ENCODE measurements around the gene RHEBL1. TPM values are rescaled to one million over a fixed set of nuclear protein-coding genes. Genes with fewer than 3 reads are reported as not detected.

The RHEBL1 gene
- total and polyA plus RNA-seq, 2 of the 4 experiments (the other 2 are of a cell fraction) = 0.62 to 0.72 TPM

DNA sequence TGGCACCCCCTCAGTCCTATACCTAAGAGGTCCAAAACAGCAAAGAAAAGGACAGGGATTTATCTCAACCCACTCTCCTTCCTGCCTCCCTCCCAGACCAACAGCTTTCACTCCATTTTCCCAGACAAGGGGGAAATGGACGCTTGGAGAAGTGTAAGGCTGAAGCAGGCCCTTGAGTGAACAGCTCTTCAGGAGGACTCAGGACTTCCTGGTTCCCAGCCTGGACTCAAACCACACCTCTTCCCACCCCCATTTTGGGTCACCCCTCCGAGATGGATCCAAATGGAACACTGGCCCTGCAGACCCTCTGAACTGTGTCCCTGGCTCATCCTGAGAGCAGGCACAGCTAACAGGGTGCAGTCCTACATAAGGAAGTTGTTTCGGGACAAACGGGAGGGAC is 11.9 kb downstream of the RHEBL1 start:
- Histone ChIP-seq H2BK120ac (ENCODE audit: low read depth, low read length) (no peak overlapping the region), H3K36me3 (ENCODE audit: control insufficient read depth, insufficient read depth, low read length) (peaks cover 23% of the 10 kb centered on the region), H3K18ac (ENCODE audit: low read depth, low read length) (no peak overlapping the region), H2BK20ac (ENCODE audit: low read depth, low read length) (no peak overlapping the region), H4K8ac (ENCODE audit: low read depth in 2 of 2, low read length in 2 of 2) (no peak overlapping the region), H4K20me1 (ENCODE audit: insufficient read depth, low read length) (peaks cover 66% of the 10 kb centered on the region), H3K9me3 (ENCODE audit: control insufficient read depth, insufficient read depth, low read length) (no peaks in the 10 kb centered on the region), H2AFZ (replicated peaks; ENCODE audit: low read length, poor library complexity) (no peak overlapping the region), H3K4me3 (ENCODE audit: insufficient read depth, low read depth, low read length) (peak overlapping the region; percentile 81), H3K79me1 (ENCODE audit: low read depth in 1 of 2, low read length in 2 of 2) (peaks cover 19 to 76% of the 10 kb centered on the region in 2 experiments; a peak in 3 of 4 replicates), H2AK9ac (replicated peaks; ENCODE audit: low read depth, low read length, poor library complexity) (peak overlapping the region; percentile 98), H3K4me2 (ENCODE audit: low read depth, low read length) (peak overlapping the region; percentile 97), H3K9me1 (ENCODE audit: insufficient read depth, low read length) (peaks cover 24% of the 10 kb centered on the region), H3K4me1 (ENCODE audit: control insufficient read depth, insufficient read depth, low read length) (peaks cover 7% of the 10 kb centered on the region), H2BK5ac (ENCODE audit: low read depth, low read length, poor library complexity, severe bottlenecking) (no peak overlapping the region), H2BK15ac (ENCODE audit: low read depth, low read length) (no peak overlapping the region), H3K14ac (replicated peaks; ENCODE audit: low read depth, low read length) (peak overlapping the region; percentile 95), H4K91ac (ENCODE audit: insufficient read depth, low read depth, low read length) (no peak overlapping the region), H2AK5ac (ENCODE audit: low read depth, low read length) (peak overlapping the region; percentile 20; the same call in 1 of the 2 replicates), H3K9ac (ENCODE audit: low read depth, low read length) (peak overlapping the region; percentile 94), H3K56ac (ENCODE audit: extremely low read depth, insufficient read depth, low read length) (peak overlapping the region; percentile 81; the same call in 1 of the 2 replicates), H4K5ac (ENCODE audit: low read depth, low read length) (no peak overlapping the region), H3K27ac (ENCODE audit: insufficient read depth, low read length) (peak overlapping the region; percentile 4), H3K4ac (ENCODE audit: low read depth, low read length) (peak overlapping the region; percentile 36; the same call in 1 of the 2 replicates), H3K23ac (ENCODE audit: low read depth, low read length) (peak overlapping the region; percentile 81), H3K27me3 (ENCODE audit: control insufficient read depth, insufficient read depth, low read length) (no peaks in the 10 kb centered on the region)
- in situ Hi-C loops (cut with MboI; ENCODE audit: low sequenced_read_pairs) (no loop called here), intact Hi-C loops (cut with micrococcal nuclease) (no loop called here), dilution Hi-C loops (cut with HindIII; ENCODE audit: low sequenced_read_pairs, unreplicated experiment) (no loop called here)
- POLR2A ChIA-PET (ENCODE audit: unreplicated experiment) = no interaction called here
- CTCF ChIA-PET = no interaction called here
- BruUV-seq (replicated peaks) = no TSS peak
- TF ChIP-seq, protein P1, sequence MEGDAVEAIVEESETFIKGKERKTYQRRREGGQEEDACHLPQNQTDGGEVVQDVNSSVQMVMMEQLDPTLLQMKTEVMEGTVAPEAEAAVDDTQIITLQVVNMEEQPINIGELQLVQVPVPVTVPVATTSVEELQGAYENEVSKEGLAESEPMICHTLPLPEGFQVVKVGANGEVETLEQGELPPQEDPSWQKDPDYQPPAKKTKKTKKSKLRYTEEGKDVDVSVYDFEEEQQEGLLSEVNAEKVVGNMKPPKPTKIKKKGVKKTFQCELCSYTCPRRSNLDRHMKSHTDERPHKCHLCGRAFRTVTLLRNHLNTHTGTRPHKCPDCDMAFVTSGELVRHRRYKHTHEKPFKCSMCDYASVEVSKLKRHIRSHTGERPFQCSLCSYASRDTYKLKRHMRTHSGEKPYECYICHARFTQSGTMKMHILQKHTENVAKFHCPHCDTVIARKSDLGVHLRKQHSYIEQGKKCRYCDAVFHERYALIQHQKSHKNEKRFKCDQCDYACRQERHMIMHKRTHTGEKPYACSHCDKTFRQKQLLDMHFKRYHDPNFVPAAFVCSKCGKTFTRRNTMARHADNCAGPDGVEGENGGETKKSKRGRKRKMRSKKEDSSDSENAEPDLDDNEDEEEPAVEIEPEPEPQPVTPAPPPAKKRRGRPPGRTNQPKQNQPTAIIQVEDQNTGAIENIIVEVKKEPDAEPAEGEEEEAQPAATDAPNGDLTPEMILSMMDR (conservative IDR thresholded peaks at IDR 0.05; ENCODE audit: low read depth, low read length) = no peak
- TF ChIP-seq CHD1 (IDR thresholded peaks at IDR 0.05; ENCODE audit: low read depth, low read length) = no peak
- TF ChIP-seq FOS (IDR thresholded peaks at IDR 0.05; ENCODE audit: low read depth, low read length) = no peak
- TF ChIP-seq, protein P2, sequence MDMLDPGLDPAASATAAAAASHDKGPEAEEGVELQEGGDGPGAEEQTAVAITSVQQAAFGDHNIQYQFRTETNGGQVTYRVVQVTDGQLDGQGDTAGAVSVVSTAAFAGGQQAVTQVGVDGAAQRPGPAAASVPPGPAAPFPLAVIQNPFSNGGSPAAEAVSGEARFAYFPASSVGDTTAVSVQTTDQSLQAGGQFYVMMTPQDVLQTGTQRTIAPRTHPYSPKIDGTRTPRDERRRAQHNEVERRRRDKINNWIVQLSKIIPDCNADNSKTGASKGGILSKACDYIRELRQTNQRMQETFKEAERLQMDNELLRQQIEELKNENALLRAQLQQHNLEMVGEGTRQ (IDR thresholded peaks at IDR 0.05; ENCODE audit: low read depth, low read length) = no peak
- no peak for TF ChIP-seq POLR2A (IDR thresholded peaks at IDR 0.05; ENCODE audit: low read depth, low read length)
- TF ChIP-seq SMC3 (IDR thresholded peaks at IDR 0.05; ENCODE audit: low read depth, low read length) = no peak
- no peak for TF ChIP-seq RCOR1 (IDR thresholded peaks at IDR 0.05; ENCODE audit: insufficient replicate concordance, low read length)
- TF ChIP-seq CEBPB (IDR thresholded peaks at IDR 0.05; ENCODE audit: low read depth, low read length) = no peak
- ATAC-seq (ENCODE audit: low read depth) = no peak
- no peak for DNase-seq
- no CpG with 5 or more reads among the region's 4 CpGs for WGBS, 2 experiments (ENCODE audit: extremely low coverage in 2 of 2, insufficient read length in 1 of 2)

Measured in IMR-90 (cell line).